ENCODE measurements around the gene DYRK2. TPM values are rescaled to one million over a fixed set of nuclear protein-coding genes. Genes with fewer than 3 reads are reported as not detected.

The DYRK2 gene
- total RNA-seq, 1 donor, result 20.7 TPM

- no peak for DNase-seq (ENCODE audit: low read depth)
- H3K4me3 ChIP-seq (ENCODE audit: low read depth, low read length), result no peak overlapping the region
- TF ChIP-seq CTCF (IDR thresholded peaks at IDR 0.05; ENCODE audit: insufficient read depth, low read depth, low read length), result no peak
These were observed 9.9 kb upstream of the DYRK2 start for GRCh38 chr12:67638694-67639093.

- DNase-seq (ENCODE audit: low read depth), result peak; percentile 4
- no peak overlapping the region for H3K4me3 ChIP-seq (ENCODE audit: low read depth, low read length)
- no peak for TF ChIP-seq CTCF (IDR thresholded peaks at IDR 0.05; ENCODE audit: insufficient read depth, low read depth, low read length)
These were observed 7.7 kb upstream of the DYRK2 start for GRCh38 chr12:67640863-67641262.

- DNase-seq (ENCODE audit: low read depth), result no peak
- H3K4me3 ChIP-seq (ENCODE audit: low read depth, low read length), result no peak overlapping the region
- TF ChIP-seq CTCF (IDR thresholded peaks at IDR 0.05; ENCODE audit: insufficient read depth, low read depth, low read length), result no peak
These were observed 3.4 kb upstream of the DYRK2 start for GRCh38 chr12:67645126-67645525.

GRCh38 chr12:67645601-67646000 is 2.9 kb upstream of the DYRK2 start:
- DNase-seq (ENCODE audit: low read depth), result peak; percentile 81
- no peak for TF ChIP-seq CTCF (IDR thresholded peaks at IDR 0.05; ENCODE audit: insufficient read depth, low read depth, low read length)
- H3K4me3 ChIP-seq (ENCODE audit: low read depth, low read length), result no peak overlapping the region

- TF ChIP-seq CTCF (IDR thresholded peaks at IDR 0.05; ENCODE audit: insufficient read depth, low read depth, low read length), result no peak
These were observed 1.8 kb upstream of the DYRK2 start for GRCh38 chr12:67646775-67647174.

GRCh38 chr12:67647181-67647798 is 1.3 kb upstream of the DYRK2 start:
- peak overlapping the region; percentile 85 for H3K4me3 ChIP-seq (ENCODE audit: low read depth, low read length)
- no peak for TF ChIP-seq CTCF (IDR thresholded peaks at IDR 0.05; ENCODE audit: insufficient read depth, low read depth, low read length)
- DNase-seq (ENCODE audit: low read depth), result no peak

More at GRCh38 chr12:67646775-67647174, 1.8 kb upstream of the DYRK2 start:
- H3K4me3 ChIP-seq (ENCODE audit: low read depth, low read length), result no peak overlapping the region
- no peak for DNase-seq (ENCODE audit: low read depth)
